GM19468 (cell line): ENCODE results near the gene LIMK1.
"Not testable (repeated sequence)": the region's sequence is repeated elsewhere in the genome, so short reads cannot be mapped to it uniquely, and the experiment has no call there.

Source experiments
- ATAC-seq: cut with Tn5 transposase; IDR thresholded peaks from one replicate; pipeline ENCODE4 v1.9.1; 2021; ENCODE audit warnings: mild to moderate bottlenecking, moderate library complexity, moderate number of reproducible peaks; ENCODE audit not compliant: unreplicated experiment; ENCODE audit errors: extremely low read depth

Gene LIMK1

GRCh38 chr7:74083117-74083876, at the start of gene LIMK1:
LIMK1 (plus strand) TSS chr7:74083804; CDS start chr7:74083991, 187 bp downstream.
- ATAC-seq = peak; percentile 17

GRCh38 chr7:74037609-74038008, 46.0 kb upstream of the LIMK1 start:
- no peak for ATAC-seq

- no peak for ATAC-seq
Measured at GRCh38 chr7:74038194-74038961, 45.2 kb upstream of the LIMK1 start.

- no peak for ATAC-seq
Measured at GRCh38 chr7:74039337-74039736, 44.3 kb upstream of the LIMK1 start.

- no peak for ATAC-seq
Measured at GRCh38 chr7:74040101-74040790, 43.4 kb upstream of the LIMK1 start.

GRCh38 chr7:74040791-74041520, 42.6 kb upstream of the LIMK1 start:
- ATAC-seq = no peak

- ATAC-seq = no peak
Measured at GRCh38 chr7:74042746-74043522, 40.7 kb upstream of the LIMK1 start.

- ATAC-seq = no peak
Measured at GRCh38 chr7:74043523-74043951, 40.1 kb upstream of the LIMK1 start.

GRCh38 chr7:74044366-74045350, 38.9 kb upstream of the LIMK1 start:
- no peak for ATAC-seq

- not testable (repeated sequence) for ATAC-seq
Measured at GRCh38 chr7:74046581-74046980, 37.0 kb upstream of the LIMK1 start.

- no peak for ATAC-seq
Measured at GRCh38 chr7:74047804-74048380, 35.7 kb upstream of the LIMK1 start.

- no peak for ATAC-seq
Measured at GRCh38 chr7:74048999-74049599, 34.5 kb upstream of the LIMK1 start.

- no peak for ATAC-seq
Measured at GRCh38 chr7:74049997-74050798, 33.4 kb upstream of the LIMK1 start.

GRCh38 chr7:74051193-74051592, 32.4 kb upstream of the LIMK1 start:
- no peak for ATAC-seq

- no peak for ATAC-seq
Measured at GRCh38 chr7:74051629-74052410, 31.8 kb upstream of the LIMK1 start.

GRCh38 chr7:74052628-74053027, 31.0 kb upstream of the LIMK1 start:
- no peak for ATAC-seq
